ENCODE data around the gene ESR2.

The ESR2 gene

GRCh38 chr14:64159588-64159987, 134.6 kb downstream of the ESR2 start:
- Histone ChIP-seq H3K4me1 (no peaks in the 10 kb centered on the region), H3K9me3 (no peaks in the 10 kb centered on the region), H3K4me3 (ENCODE audit: low read depth, low read length) (no peak overlapping the region), H3K27me3 (no peaks in the 10 kb centered on the region), H3K36me3 (peaks cover 5% of the 10 kb centered on the region; the same call in 1 of the 2 replicates)
- TF ChIP-seq CTCF (IDR thresholded peaks at IDR 0.05; ENCODE audit: low read depth, low read length), result peak; percentile 40
- DNase-seq, result no peak

GRCh38 chr14:64158608-64159007, 135.6 kb downstream of the ESR2 start:
- Histone ChIP-seq H3K9me3 (no peaks in the 10 kb centered on the region), H3K36me3 (peaks cover 5% of the 10 kb centered on the region; the same call in 1 of the 2 replicates), H3K4me3 (ENCODE audit: low read depth, low read length) (no peak overlapping the region), H3K27me3 (no peaks in the 10 kb centered on the region), H3K4me1 (no peaks in the 10 kb centered on the region)
- no peak for DNase-seq
- TF ChIP-seq CTCF (IDR thresholded peaks at IDR 0.05; ENCODE audit: low read depth, low read length), result no peak

GRCh38 chr14:64149921-64150320, 144.2 kb downstream of the ESR2 start:
- Histone ChIP-seq H3K9me3 (no peaks in the 10 kb centered on the region), H3K27me3 (no peaks in the 10 kb centered on the region; the same call in 1 of the 2 replicates), H3K4me3 (ENCODE audit: low read depth, low read length) (no peak overlapping the region), H3K4me1 (no peaks in the 10 kb centered on the region), H3K36me3 (peaks cover 7% of the 10 kb centered on the region; the same call in 1 of the 2 replicates)
- no peak for TF ChIP-seq CTCF (IDR thresholded peaks at IDR 0.05; ENCODE audit: low read depth, low read length)
- no peak for DNase-seq

GRCh38 chr14:64147126-64147790, 146.9 kb downstream of the ESR2 start:
- Histone ChIP-seq H3K36me3 (peaks cover 16% of the 10 kb centered on the region), H3K9me3 (no peaks in the 10 kb centered on the region), H3K4me3 (ENCODE audit: low read depth, low read length) (no peak overlapping the region), H3K27me3 (no peaks in the 10 kb centered on the region; the same call in 1 of the 2 replicates), H3K4me1 (no peaks in the 10 kb centered on the region)
- no peak for TF ChIP-seq CTCF (IDR thresholded peaks at IDR 0.05; ENCODE audit: low read depth, low read length)
- no peak for DNase-seq

GRCh38 chr14:64137657-64138290, 156.4 kb downstream of the ESR2 start:
- TF ChIP-seq CTCF (IDR thresholded peaks at IDR 0.05; ENCODE audit: low read depth, low read length), result peak; percentile 38; the same call in 1 of the 2 replicates
- Histone ChIP-seq H3K36me3 (peaks cover 7% of the 10 kb centered on the region), H3K27me3 (no peaks in the 10 kb centered on the region), H3K4me3 (ENCODE audit: low read depth, low read length) (no peak overlapping the region), H3K4me1 (no peaks in the 10 kb centered on the region), H3K9me3 (no peaks in the 10 kb centered on the region)
- no peak for DNase-seq

GRCh38 chr14:64126548-64126947, 167.6 kb downstream of the ESR2 start:
- Histone ChIP-seq H3K9me3 (no peaks in the 10 kb centered on the region), H3K36me3 (peaks cover 11% of the 10 kb centered on the region)
- no peak for DNase-seq

More at GRCh38 chr14:64126548-64126947, 167.6 kb downstream of the ESR2 start:
- Histone ChIP-seq H3K27me3 (no peaks in the 10 kb centered on the region), H3K4me1 (no peaks in the 10 kb centered on the region), H3K4me3 (ENCODE audit: low read depth, low read length) (no peak overlapping the region)
- TF ChIP-seq CTCF (IDR thresholded peaks at IDR 0.05; ENCODE audit: low read depth, low read length), result no peak

Measured in BE2C (cell line).